GM12873 (cell line): Measurements from ENCODE around the gene TNIP1.
A peak's percentile ranks its signal among the peaks of the same experiment; 100 is the strongest.

Source experiments
- CTCF ChIP-seq: IDR thresholded peaks from 2 replicates; pipeline ENCODE4 v1.5.1; 2012; ENCODE audit warnings: low read depth, mild to moderate bottlenecking, moderate library complexity, low read length, control low read depth; ENCODE audit not compliant: insufficient read depth; ENCODE audit errors: missing control alignments

TNIP1 gene

GRCh38 chr5:151083081-151083676, 2.3 kb upstream of the TNIP1 start:
- TF ChIP-seq CTCF: no peak

GRCh38 chr5:151082282-151082902, 1.6 kb upstream of the TNIP1 start:
- peak; percentile 59 for TF ChIP-seq CTCF

GRCh38 chr5:151081431-151082281, 822 bp upstream of the TNIP1 start:
- TF ChIP-seq CTCF: no peak

GRCh38 chr5:151079838-151080612, 809 bp downstream of the TNIP1 start:
- TF ChIP-seq CTCF: no peak

- no peak for TF ChIP-seq CTCF
Measured at GRCh38 chr5:151078490-151079262, 2.2 kb downstream of the TNIP1 start.

GRCh38 chr5:151077967-151078366, 2.9 kb downstream of the TNIP1 start:
- no peak for TF ChIP-seq CTCF
